ENCODE measurements around the gene FZR1.

GRCh38 chr19:3515891-3516422, 9.8 kb downstream of the FZR1 start:
- TF ChIP-seq CTCF (conservative IDR thresholded peaks at IDR 0.05) (no peak), EZH2 (IDR thresholded peaks at IDR 0.05; ENCODE audit: low read depth) (no peak)
